Measurements from ENCODE around the gene RIPK3. TPM values are rescaled to one million over a fixed set of nuclear protein-coding genes. Genes with fewer than 3 reads are reported as not detected.

The RIPK3 gene
- total RNA-seq, 4 donors from 2014 or later, result 0.29 to 123 (median 6.0) TPM

- no peak overlapping the region for H3K4me3 ChIP-seq
- intact Hi-C loops (cut with DNase I; ENCODE audit: low total_unique reads), result loop anchor here (10.0 kb wide), 1 partner anchor 46 kb away; the partner anchor contains the start of gene TINF2
- no peak for DNase-seq
- H3K36me3 ChIP-seq, result no peaks in the 10 kb centered on the region
- H3K9me3 ChIP-seq, result no peaks in the 10 kb centered on the region
- H3K4me1 ChIP-seq, result no peaks in the 10 kb centered on the region
- TF ChIP-seq CTCF (IDR thresholded peaks at IDR 0.05) (no peak), POLR2A (IDR thresholded peaks at IDR 0.05) (no peak)
- no peak overlapping the region for H3K27ac ChIP-seq
- no peaks in the 10 kb centered on the region for H3K27me3 ChIP-seq
Observed at GRCh38 chr14:24290746-24291145, 49.0 kb downstream of the RIPK3 start.

GRCh38 chr14:24289649-24290280 is 50.0 kb downstream of the RIPK3 start:
- no peaks in the 10 kb centered on the region for H3K36me3 ChIP-seq
- no peaks in the 10 kb centered on the region for H3K4me1 ChIP-seq
- H3K27me3 ChIP-seq, result no peaks in the 10 kb centered on the region
- DNase-seq, result no peak
- TF ChIP-seq POLR2A (IDR thresholded peaks at IDR 0.05) (no peak), CTCF (IDR thresholded peaks at IDR 0.05) (no peak)
- H3K27ac ChIP-seq, result no peak overlapping the region
- no peak overlapping the region for H3K4me3 ChIP-seq
- intact Hi-C loops (cut with DNase I; ENCODE audit: low total_unique reads), result loop anchor here (10.0 kb wide), 1 partner anchor 45 kb away; the partner anchor contains the start of gene TINF2
- no peaks in the 10 kb centered on the region for H3K9me3 ChIP-seq

- Histone ChIP-seq H3K9me3 (no peaks in the 10 kb centered on the region), H3K27me3 (no peaks in the 10 kb centered on the region), H3K4me3 (no peak overlapping the region), H3K36me3 (no peaks in the 10 kb centered on the region), H3K27ac (no peak overlapping the region), H3K4me1 (no peaks in the 10 kb centered on the region)
- intact Hi-C loops (cut with DNase I; ENCODE audit: low total_unique reads), result no loop called here
- DNase-seq, result no peak
- TF ChIP-seq POLR2A (IDR thresholded peaks at IDR 0.05) (no peak), CTCF (IDR thresholded peaks at IDR 0.05) (no peak)
Observed at GRCh38 chr14:24286996-24287395, 52.8 kb downstream of the RIPK3 start.

Small RNA genes within 50 kb of the gene (small RNA-seq; reads per million reads assigned to genes)
- gene RF00026, result not detected

Other genes with a start within 250 kb of the RIPK3 start
- gene PCK2, start 245.7 kb downstream of the RIPK3 start, total RNA-seq, result 10 to 100 TPM in 3 of 4 donors, not detected in 1; 13.1 to 19.4 (median 15.1) TPM
- 10 to 100 TPM; 42.9 to 87.4 (median 57.8) TPM for gene DCAF11, start 225.2 kb downstream of the RIPK3 start, total RNA-seq
- 1 to 10 TPM in 3 of 4 donors, not detected in 1; 1.2 to 1.8 (median 1.3) TPM for gene NRL, start 225.0 kb downstream of the RIPK3 start, total RNA-seq
- gene FITM1, start 209.3 kb downstream of the RIPK3 start, total RNA-seq, result 1 to 10 TPM in 2 of 4 donors, under 1 TPM in 1, not detected in 1; 0.48 to 2.4 (median 1.3) TPM
- gene PSME1, start 203.8 kb downstream of the RIPK3 start, total RNA-seq, result 100 to 1,000 TPM in 2 of 4 donors, 10 to 100 TPM in 2; 81.0 to 175 (median 131) TPM
- 10 to 100 TPM in 2 of 4 donors, 1 to 10 TPM in 1, not detected in 1; 6.2 to 21.2 (median 10.9) TPM for gene EMC9, start 198.4 kb downstream of the RIPK3 start, total RNA-seq
- 100 to 1,000 TPM in 1 of 4 donors, 10 to 100 TPM in 3; 16.9 to 113 (median 25.7) TPM for gene PSME2, start 193.4 kb downstream of the RIPK3 start, total RNA-seq
- 100 to 1,000 TPM in 1 of 4 donors, 10 to 100 TPM in 3; 17.7 to 106 (median 57.9) TPM for gene RNF31, start 192.5 kb downstream of the RIPK3 start, total RNA-seq
- gene IRF9, start 178.7 kb downstream of the RIPK3 start, total RNA-seq, result 100 to 1,000 TPM in 1 of 4 donors, 10 to 100 TPM in 3; 33.2 to 205 (median 67.2) TPM
- 10 to 100 TPM in 3 of 4 donors, 1 to 10 TPM in 1; 9.5 to 54.3 (median 42.1) TPM for gene REC8, start 167.9 kb downstream of the RIPK3 start, total RNA-seq
- gene IPO4, start 151.2 kb downstream of the RIPK3 start, total RNA-seq, result 10 to 100 TPM in 3 of 4 donors, 1 to 10 TPM in 1; 3.1 to 33.7 (median 29.6) TPM
- gene TM9SF1, start 144.6 kb downstream of the RIPK3 start, total RNA-seq, result 10 to 100 TPM; 31.2 to 79.8 (median 52.4) TPM
- under 1 TPM in 1 of 4 donors, not detected in 3; 0.98 TPM for gene TSSK4, start 134.3 kb downstream of the RIPK3 start, total RNA-seq
- 10 to 100 TPM in 3 of 4 donors, 1 to 10 TPM in 1; 6.8 to 53.3 (median 33.9) TPM for gene CHMP4A, start 126.5 kb downstream of the RIPK3 start, total RNA-seq
- 100 to 1,000 TPM in 1 of 4 donors, 10 to 100 TPM in 2, 1 to 10 TPM in 1; 5.6 to 137 (median 24.2) TPM for gene MDP1, start 123.9 kb downstream of the RIPK3 start, total RNA-seq
- gene NEDD8, start 107.6 kb downstream of the RIPK3 start, total RNA-seq, result 1,000 to 10,000 TPM in 1 of 4 donors, 100 to 1,000 TPM in 2, 10 to 100 TPM in 1; 61.2 to 1,004 (median 192) TPM
- gene GMPR2, start 107.1 kb downstream of the RIPK3 start, total RNA-seq, result 10 to 100 TPM; 38.9 to 60.9 (median 48.8) TPM
- 100 to 1,000 TPM in 1 of 4 donors, 10 to 100 TPM in 3; 41.0 to 123 (median 66.8) TPM for gene TINF2, start 97.4 kb downstream of the RIPK3 start, total RNA-seq
- gene TGM1, start 76.8 kb downstream of the RIPK3 start, total RNA-seq, result 1 to 10 TPM in 2 of 4 donors, not detected in 2; 1.6 to 3.2 TPM
- 10 to 100 TPM in 3 of 4 donors, 1 to 10 TPM in 1; 9.2 to 67.9 (median 23.2) TPM for gene RABGGTA, start 68.4 kb downstream of the RIPK3 start, total RNA-seq
- gene DHRS1, start 40.2 kb downstream of the RIPK3 start, total RNA-seq, result 10 to 100 TPM; 17.0 to 52.4 (median 37.7) TPM
- 10 to 100 TPM in 3 of 4 donors, 1 to 10 TPM in 1; 5.0 to 23.5 (median 22.5) TPM for gene NOP9, start 40.1 kb downstream of the RIPK3 start, total RNA-seq
- gene CIDEB, start 32.0 kb downstream of the RIPK3 start, total RNA-seq, result 10 to 100 TPM in 2 of 4 donors, 1 to 10 TPM in 2; 1.3 to 25.5 (median 14.1) TPM
- 1 to 10 TPM in 3 of 4 donors, not detected in 1; 1.0 to 7.1 (median 5.6) TPM for gene LTB4R2, start 29.9 kb downstream of the RIPK3 start, total RNA-seq
- gene LTB4R, start 28.5 kb downstream of the RIPK3 start, total RNA-seq, result 10 to 100 TPM in 1 of 4 donors, 1 to 10 TPM in 3; 3.7 to 19.5 (median 5.6) TPM
- 100 to 1,000 TPM in 2 of 4 donors, 10 to 100 TPM in 2; 22.8 to 138 (median 86.1) TPM for gene ADCY4, start 4.9 kb downstream of the RIPK3 start, total RNA-seq
- 100 to 1,000 TPM in 1 of 4 donors, 10 to 100 TPM in 3; 25.6 to 187 (median 86.4) TPM for gene NFATC4, start 28.2 kb upstream of the RIPK3 start, total RNA-seq
- gene NYNRIN, start 59.0 kb upstream of the RIPK3 start, total RNA-seq, result 10 to 100 TPM in 3 of 4 donors, 1 to 10 TPM in 1; 4.9 to 51.1 (median 27.3) TPM
- gene CBLN3, start 89.7 kb upstream of the RIPK3 start, total RNA-seq, result 1 to 10 TPM in 3 of 4 donors, not detected in 1; 1.3 to 3.3 (median 3.2) TPM
- 10 to 100 TPM; 16.5 to 88.6 (median 66.1) TPM for gene KHNYN, start 90.0 kb upstream of the RIPK3 start, total RNA-seq
- 10 to 100 TPM; 12.8 to 87.5 (median 33.0) TPM for gene SDR39U1, start 102.8 kb upstream of the RIPK3 start, total RNA-seq
- not detected for gene CMA1, start 168.3 kb upstream of the RIPK3 start, total RNA-seq
- 1 to 10 TPM in 2 of 4 donors, not detected in 2; 1.9 to 4.0 TPM for gene CTSG, start 236.3 kb upstream of the RIPK3 start, total RNA-seq